Astrocyte (in vitro differentiated cells and primary cell): Measurements from ENCODE around the gene ILF3. TPM values are rescaled to one million over a fixed set of nuclear protein-coding genes. Genes with fewer than 3 reads are reported as not detected.

ENCODE experiments used
- DNase-seq: peaks from one replicate; pipeline ENCODE4 v3.0.0-alpha.2; 2010; ENCODE audit warnings: low read depth
- FAIRE-seq: peaks from 2 replicates; lab custom pipeline; 2011; peaks lifted over from hg19 to GRCh38; lab: Jason Lieb, UNC
- H2AFZ ChIP-seq: 2 replicates; pipeline ENCODE4 v1.6.0; 2012; ENCODE audit warnings: low read depth, low read length, inconsistent platforms
- H3K27ac ChIP-seq: 2 replicates; pipeline ENCODE4 v1.5.1; 2011; ENCODE audit warnings: low read depth, low read length, inconsistent platforms
- H3K27me3 ChIP-seq: 2 replicates; pipeline ENCODE4 v1.6.0; 2011; ENCODE audit warnings: low read length, inconsistent platforms; ENCODE audit not compliant: insufficient read depth
- H3K36me3 ChIP-seq: 2 replicates; pipeline ENCODE4 v1.5.1; 2011; ENCODE audit warnings: low read length, inconsistent platforms; ENCODE audit not compliant: insufficient read depth
- H3K4me1 ChIP-seq: 2 replicates; pipeline ENCODE4 v1.5.1; 2011; ENCODE audit warnings: low read length, inconsistent platforms; ENCODE audit not compliant: insufficient read depth
- H3K4me2 ChIP-seq: 2 replicates; pipeline ENCODE4 v1.6.0; 2012; ENCODE audit warnings: low read length, inconsistent platforms
- H3K4me3 ChIP-seq: 2 replicates; pipeline ENCODE4 v1.5.1; 2011; ENCODE audit warnings: low read depth, mild to moderate bottlenecking, low read length, inconsistent platforms; ENCODE audit not compliant: insufficient read depth
- H3K79me2 ChIP-seq: 2 replicates; pipeline ENCODE4 v1.6.0; 2012; ENCODE audit warnings: mild to moderate bottlenecking, low read length, inconsistent platforms; ENCODE audit not compliant: insufficient read depth
- H3K9ac ChIP-seq: 2 replicates; pipeline ENCODE4 v1.6.0; 2012; ENCODE audit warnings: mild to moderate bottlenecking, low read length, inconsistent platforms
- H3K9me3 ChIP-seq: 2 replicates; pipeline ENCODE4 v1.5.1; 2012; ENCODE audit warnings: low read depth, mild to moderate bottlenecking, low read length, inconsistent platforms; ENCODE audit not compliant: insufficient read depth
- H4K20me1 ChIP-seq: 2 replicates; pipeline ENCODE4 v1.6.0; 2012; ENCODE audit warnings: low read length, inconsistent platforms; ENCODE audit not compliant: insufficient read depth
- H3K27ac Mint-ChIP-seq: one replicate; pipeline ENCODE4 v1.8.0; 2021; ENCODE audit warnings: mild to moderate bottlenecking, mixed read lengths; ENCODE audit not compliant: unreplicated experiment
- H3K27me3 Mint-ChIP-seq: one replicate; pipeline ENCODE4 v1.8.0; 2021; ENCODE audit warnings: low read depth, mixed read lengths; ENCODE audit not compliant: unreplicated experiment
- H3K36me3 Mint-ChIP-seq: one replicate; pipeline ENCODE4 v1.8.0; 2021; ENCODE audit warnings: low read depth, mixed read lengths; ENCODE audit not compliant: unreplicated experiment
- H3K4me1 Mint-ChIP-seq: one replicate; pipeline ENCODE4 v1.8.0; 2021; ENCODE audit warnings: low read depth, mixed read lengths; ENCODE audit not compliant: unreplicated experiment
- H3K4me3 Mint-ChIP-seq: one replicate; pipeline ENCODE4 v1.8.0; 2021; ENCODE audit warnings: mild to moderate bottlenecking, moderate library complexity, mixed read lengths; ENCODE audit not compliant: unreplicated experiment
- H3K9me3 Mint-ChIP-seq: one replicate; pipeline ENCODE4 v1.8.0; 2021; ENCODE audit warnings: mild to moderate bottlenecking, mixed read lengths; ENCODE audit not compliant: unreplicated experiment
- EZH2 ChIP-seq: IDR thresholded peaks from 2 replicates; pipeline ENCODE4 v1.6.1; 2012; ENCODE audit warnings: mild to moderate bottlenecking, low read length, inconsistent platforms; ENCODE audit not compliant: insufficient read depth
- total RNA-seq: library from RNA; stranded (reverse); gene quantifications from 2 replicates; pipeline ENCODE4 v1.2.1, GENCODE V29; 2021
- TF ChIP-seq, protein P1 (sequence below): IDR thresholded peaks from 2 replicates; pipeline ENCODE4 v1.5.1; 2011; ENCODE audit warnings: low read depth, mild to moderate bottlenecking, inconsistent platforms, low read length, moderate library complexity; ENCODE audit not compliant: insufficient read depth

ILF3 gene
- total RNA-seq, 1 donor from 2014 or later = 244 TPM

DNA sequence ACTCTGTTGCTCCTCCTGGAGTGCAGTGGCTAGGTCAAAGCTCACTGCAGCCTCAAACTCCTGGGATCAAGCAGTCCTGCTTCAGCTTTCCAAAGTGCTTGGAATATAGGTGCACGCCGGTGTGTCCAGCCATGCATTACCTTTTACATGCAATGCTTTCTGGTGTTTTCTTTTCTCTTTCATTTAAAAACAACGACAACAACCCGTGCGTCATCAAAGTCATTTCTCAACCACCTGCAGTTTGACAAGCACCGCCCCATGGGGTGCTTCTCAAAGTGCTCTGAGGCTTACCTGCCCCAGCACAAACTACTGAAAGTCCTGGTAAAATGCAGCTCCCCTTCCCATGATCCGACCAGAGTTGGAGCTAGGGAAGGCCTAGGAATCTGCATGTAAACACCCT lies 54.1 kb downstream of the ILF3 start:
- H3K27me3 Mint-ChIP-seq = no peaks in the 10 kb centered on the region
- no peaks in the 10 kb centered on the region for H3K9me3 Mint-ChIP-seq
- peaks cover 3% of the 10 kb centered on the region for H3K36me3 ChIP-seq
- no peaks in the 10 kb centered on the region for H3K4me1 ChIP-seq
- FAIRE-seq (no peak), DNase-seq (no peak)
- no peaks in the 10 kb centered on the region for H3K4me1 Mint-ChIP-seq
- no peaks in the 10 kb centered on the region for H3K27me3 ChIP-seq
- H4K20me1 ChIP-seq = no peaks in the 10 kb centered on the region
- peaks cover 9% of the 10 kb centered on the region for H3K36me3 Mint-ChIP-seq
- no peak overlapping the region for H3K4me3 ChIP-seq
- no peaks in the 10 kb centered on the region for H3K79me2 ChIP-seq
- H2AFZ ChIP-seq = no peak overlapping the region
- no peaks in the 10 kb centered on the region for H3K9me3 ChIP-seq
- H3K4me3 Mint-ChIP-seq = no peak overlapping the region
- no peak overlapping the region for H3K4me2 ChIP-seq
- H3K27ac Mint-ChIP-seq = no peak overlapping the region
- TF ChIP-seq, protein P1, sequence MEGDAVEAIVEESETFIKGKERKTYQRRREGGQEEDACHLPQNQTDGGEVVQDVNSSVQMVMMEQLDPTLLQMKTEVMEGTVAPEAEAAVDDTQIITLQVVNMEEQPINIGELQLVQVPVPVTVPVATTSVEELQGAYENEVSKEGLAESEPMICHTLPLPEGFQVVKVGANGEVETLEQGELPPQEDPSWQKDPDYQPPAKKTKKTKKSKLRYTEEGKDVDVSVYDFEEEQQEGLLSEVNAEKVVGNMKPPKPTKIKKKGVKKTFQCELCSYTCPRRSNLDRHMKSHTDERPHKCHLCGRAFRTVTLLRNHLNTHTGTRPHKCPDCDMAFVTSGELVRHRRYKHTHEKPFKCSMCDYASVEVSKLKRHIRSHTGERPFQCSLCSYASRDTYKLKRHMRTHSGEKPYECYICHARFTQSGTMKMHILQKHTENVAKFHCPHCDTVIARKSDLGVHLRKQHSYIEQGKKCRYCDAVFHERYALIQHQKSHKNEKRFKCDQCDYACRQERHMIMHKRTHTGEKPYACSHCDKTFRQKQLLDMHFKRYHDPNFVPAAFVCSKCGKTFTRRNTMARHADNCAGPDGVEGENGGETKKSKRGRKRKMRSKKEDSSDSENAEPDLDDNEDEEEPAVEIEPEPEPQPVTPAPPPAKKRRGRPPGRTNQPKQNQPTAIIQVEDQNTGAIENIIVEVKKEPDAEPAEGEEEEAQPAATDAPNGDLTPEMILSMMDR = no peak
- no peak for TF ChIP-seq EZH2
- no peak overlapping the region for H3K27ac ChIP-seq
- no peak overlapping the region for H3K9ac ChIP-seq

GRCh38 chr19:10712045-10712444 lies 57.9 kb downstream of the ILF3 start:
- H4K20me1 ChIP-seq = no peaks in the 10 kb centered on the region
- Mint-ChIP-seq H3K4me3 (no peak overlapping the region), H3K27ac (no peak overlapping the region), H3K9me3 (no peaks in the 10 kb centered on the region), H3K4me1 (no peaks in the 10 kb centered on the region), H3K36me3 (peaks cover 11% of the 10 kb centered on the region), H3K27me3 (no peaks in the 10 kb centered on the region)
- H3K4me2 ChIP-seq = no peak overlapping the region
- H3K27me3 ChIP-seq = no peaks in the 10 kb centered on the region
- H3K4me1 ChIP-seq = no peaks in the 10 kb centered on the region
- no peaks in the 10 kb centered on the region for H3K79me2 ChIP-seq
- no peak for DNase-seq
- no peak for TF ChIP-seq EZH2
- TF ChIP-seq, protein P1 = no peak
- FAIRE-seq = no peak
- no peak overlapping the region for H2AFZ ChIP-seq
- no peak overlapping the region for H3K27ac ChIP-seq
- H3K36me3 ChIP-seq = peaks cover 3% of the 10 kb centered on the region
- H3K9ac ChIP-seq = no peak overlapping the region
- no peak overlapping the region for H3K4me3 ChIP-seq
- no peaks in the 10 kb centered on the region for H3K9me3 ChIP-seq

- no peak for DNase-seq
- no peaks in the 10 kb centered on the region for H3K79me2 ChIP-seq
- H3K4me1 ChIP-seq = no peaks in the 10 kb centered on the region
- no peaks in the 10 kb centered on the region for H3K27me3 Mint-ChIP-seq
- H3K36me3 Mint-ChIP-seq = peaks cover 11% of the 10 kb centered on the region
- no peak overlapping the region for H3K9ac ChIP-seq
- no peak overlapping the region for H3K4me3 Mint-ChIP-seq
- H3K9me3 ChIP-seq = no peaks in the 10 kb centered on the region
- no peak overlapping the region for H3K4me3 ChIP-seq
- H3K27me3 ChIP-seq = no peaks in the 10 kb centered on the region
- peaks cover 3% of the 10 kb centered on the region for H3K4me1 Mint-ChIP-seq
- H3K4me2 ChIP-seq = no peak overlapping the region
- H2AFZ ChIP-seq = no peak overlapping the region
- H3K27ac ChIP-seq = no peak overlapping the region
- FAIRE-seq = no peak
- H3K27ac Mint-ChIP-seq = no peak overlapping the region
- TF ChIP-seq EZH2 = no peak
- H3K9me3 Mint-ChIP-seq = no peaks in the 10 kb centered on the region
- no peaks in the 10 kb centered on the region for H3K36me3 ChIP-seq
- H4K20me1 ChIP-seq = no peaks in the 10 kb centered on the region
Measured at GRCh38 chr19:10712754-10713153, 58.6 kb downstream of the ILF3 start.
